PFSK-1 (cell line): ENCODE results near the gene IGSF3.

Experiments
- FOXP2 ChIP-seq: optimal IDR thresholded peaks from 2 replicates; pipeline ENCODE3; 2011; ENCODE audit warnings: borderline replicate concordance, control low read depth, inconsistent platforms; ENCODE audit not compliant: insufficient read depth; ENCODE audit errors: extremely low read length, extremely low read depth
- POLR2AphosphoS5 ChIP-seq: IDR thresholded peaks from 2 replicates; pipeline ENCODE4 v1.6.1; 2012; ENCODE audit warnings: low read depth, mild to moderate bottlenecking, control low read depth, low read length, moderate library complexity
- SIN3A ChIP-seq: IDR thresholded peaks from 2 replicates; pipeline ENCODE4 v1.6.1; 2012; ENCODE audit warnings: mild to moderate bottlenecking, low read length, moderate library complexity, borderline replicate concordance; ENCODE audit not compliant: insufficient read depth
- TAF1 ChIP-seq: IDR thresholded peaks from 2 replicates; pipeline ENCODE4 v1.6.1; 2012; ENCODE audit warnings: low read length, control low read depth, borderline replicate concordance; ENCODE audit not compliant: insufficient read depth
- TF ChIP-seq, protein P1 (sequence below), 2 experiments: IDR thresholded peaks; 2 replicates each; pipeline versions ENCODE4 v1.6.1 to v1.8.0; 2011 to 2012; ENCODE audit warnings: low read depth in 2 of 2, low read length in 2 of 2, control low read depth in 1 of 2, inconsistent platforms in 1 of 2, mild to moderate bottlenecking in 1 of 2, moderate library complexity in 1 of 2; ENCODE audit not compliant: insufficient read depth in 1 of 2

- TF ChIP-seq TAF1, result no peak
- TF ChIP-seq, protein P1, sequence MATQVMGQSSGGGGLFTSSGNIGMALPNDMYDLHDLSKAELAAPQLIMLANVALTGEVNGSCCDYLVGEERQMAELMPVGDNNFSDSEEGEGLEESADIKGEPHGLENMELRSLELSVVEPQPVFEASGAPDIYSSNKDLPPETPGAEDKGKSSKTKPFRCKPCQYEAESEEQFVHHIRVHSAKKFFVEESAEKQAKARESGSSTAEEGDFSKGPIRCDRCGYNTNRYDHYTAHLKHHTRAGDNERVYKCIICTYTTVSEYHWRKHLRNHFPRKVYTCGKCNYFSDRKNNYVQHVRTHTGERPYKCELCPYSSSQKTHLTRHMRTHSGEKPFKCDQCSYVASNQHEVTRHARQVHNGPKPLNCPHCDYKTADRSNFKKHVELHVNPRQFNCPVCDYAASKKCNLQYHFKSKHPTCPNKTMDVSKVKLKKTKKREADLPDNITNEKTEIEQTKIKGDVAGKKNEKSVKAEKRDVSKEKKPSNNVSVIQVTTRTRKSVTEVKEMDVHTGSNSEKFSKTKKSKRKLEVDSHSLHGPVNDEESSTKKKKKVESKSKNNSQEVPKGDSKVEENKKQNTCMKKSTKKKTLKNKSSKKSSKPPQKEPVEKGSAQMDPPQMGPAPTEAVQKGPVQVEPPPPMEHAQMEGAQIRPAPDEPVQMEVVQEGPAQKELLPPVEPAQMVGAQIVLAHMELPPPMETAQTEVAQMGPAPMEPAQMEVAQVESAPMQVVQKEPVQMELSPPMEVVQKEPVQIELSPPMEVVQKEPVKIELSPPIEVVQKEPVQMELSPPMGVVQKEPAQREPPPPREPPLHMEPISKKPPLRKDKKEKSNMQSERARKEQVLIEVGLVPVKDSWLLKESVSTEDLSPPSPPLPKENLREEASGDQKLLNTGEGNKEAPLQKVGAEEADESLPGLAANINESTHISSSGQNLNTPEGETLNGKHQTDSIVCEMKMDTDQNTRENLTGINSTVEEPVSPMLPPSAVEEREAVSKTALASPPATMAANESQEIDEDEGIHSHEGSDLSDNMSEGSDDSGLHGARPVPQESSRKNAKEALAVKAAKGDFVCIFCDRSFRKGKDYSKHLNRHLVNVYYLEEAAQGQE (IDR thresholded peaks at IDR 0.05; ENCODE audit: insufficient read depth in 1 of 2, low read depth in 2 of 2, low read length in 2 of 2), result no peak
- TF ChIP-seq POLR2AphosphoS5, result no peak
- TF ChIP-seq SIN3A, result no peak
- TF ChIP-seq FOXP2, result no peak
Measured at GRCh38 chr1:116565222-116565621, 102.3 kb downstream of the IGSF3 start.
